ENCODE measurements around the gene MMP14. TPM values are rescaled to one million over a fixed set of nuclear protein-coding genes. Genes with fewer than 3 reads are reported as not detected.

The MMP14 gene
- total RNA-seq, 3 donors from 2014 or later: 84.4 to 361 (median 136) TPM

- intact Hi-C loops (cut with DNase I; ENCODE audit: low total_unique reads): no loop called here
- H3K27me3 ChIP-seq: no peaks in the 10 kb centered on the region
- no peaks in the 10 kb centered on the region for H3K9me3 ChIP-seq
- no peaks in the 10 kb centered on the region for H3K36me3 ChIP-seq
- TF ChIP-seq POLR2A (IDR thresholded peaks at IDR 0.05): no peak
- TF ChIP-seq, protein P1, sequence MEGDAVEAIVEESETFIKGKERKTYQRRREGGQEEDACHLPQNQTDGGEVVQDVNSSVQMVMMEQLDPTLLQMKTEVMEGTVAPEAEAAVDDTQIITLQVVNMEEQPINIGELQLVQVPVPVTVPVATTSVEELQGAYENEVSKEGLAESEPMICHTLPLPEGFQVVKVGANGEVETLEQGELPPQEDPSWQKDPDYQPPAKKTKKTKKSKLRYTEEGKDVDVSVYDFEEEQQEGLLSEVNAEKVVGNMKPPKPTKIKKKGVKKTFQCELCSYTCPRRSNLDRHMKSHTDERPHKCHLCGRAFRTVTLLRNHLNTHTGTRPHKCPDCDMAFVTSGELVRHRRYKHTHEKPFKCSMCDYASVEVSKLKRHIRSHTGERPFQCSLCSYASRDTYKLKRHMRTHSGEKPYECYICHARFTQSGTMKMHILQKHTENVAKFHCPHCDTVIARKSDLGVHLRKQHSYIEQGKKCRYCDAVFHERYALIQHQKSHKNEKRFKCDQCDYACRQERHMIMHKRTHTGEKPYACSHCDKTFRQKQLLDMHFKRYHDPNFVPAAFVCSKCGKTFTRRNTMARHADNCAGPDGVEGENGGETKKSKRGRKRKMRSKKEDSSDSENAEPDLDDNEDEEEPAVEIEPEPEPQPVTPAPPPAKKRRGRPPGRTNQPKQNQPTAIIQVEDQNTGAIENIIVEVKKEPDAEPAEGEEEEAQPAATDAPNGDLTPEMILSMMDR (IDR thresholded peaks at IDR 0.05): no peak
- TF ChIP-seq POLR2AphosphoS5 (IDR thresholded peaks at IDR 0.05): no peak
- no peak overlapping the region for H3K27ac ChIP-seq
- DNase-seq (ENCODE audit: low spot score in 2 of 2): no peak
- H3K4me1 ChIP-seq: peaks cover 0 to 14% of the 10 kb centered on the region in 2 donors
- H3K4me3 ChIP-seq: no peak overlapping the region
Measured at GRCh38 chr14:22884076-22884737, 47.8 kb downstream of the MMP14 start.

- no peak for TF ChIP-seq POLR2A (IDR thresholded peaks at IDR 0.05)
- TF ChIP-seq, protein P1 (IDR thresholded peaks at IDR 0.05): no peak
- TF ChIP-seq POLR2AphosphoS5 (IDR thresholded peaks at IDR 0.05): no peak
- intact Hi-C loops (cut with DNase I; ENCODE audit: low total_unique reads): no loop called here
- no peak for DNase-seq (ENCODE audit: low spot score in 2 of 2)
- Histone ChIP-seq H3K36me3 (no peaks in the 10 kb centered on the region), H3K27ac (no peak overlapping the region), H3K4me3 (no peak overlapping the region), H3K27me3 (no peaks in the 10 kb centered on the region), H3K9me3 (no peaks in the 10 kb centered on the region), H3K4me1 (peaks cover 0 to 14% of the 10 kb centered on the region in 2 donors)
Measured at GRCh38 chr14:22884738-22885523, 48.5 kb downstream of the MMP14 start.

GRCh38 chr14:22885975-22886374 lies 49.6 kb downstream of the MMP14 start:
- Histone ChIP-seq H3K27ac (peak overlapping the region; percentile 89 to 91), H3K4me1 (peaks cover 0 to 14% of the 10 kb centered on the region in 2 donors), H3K4me3 (peak overlapping the region; percentile 46 to 74 (median 69)), H3K9me3 (no peaks in the 10 kb centered on the region), H3K27me3 (no peaks in the 10 kb centered on the region), H3K36me3 (no peaks in the 10 kb centered on the region)
- TF ChIP-seq POLR2AphosphoS5 (IDR thresholded peaks at IDR 0.05) (no peak), POLR2A (IDR thresholded peaks at IDR 0.05) (no peak)
- TF ChIP-seq, protein P1 (IDR thresholded peaks at IDR 0.05): no peak
- no peak for DNase-seq (ENCODE audit: low spot score in 2 of 2)
- intact Hi-C loops (cut with DNase I; ENCODE audit: low total_unique reads): no loop called here

GRCh38 chr14:22886500-22887259 lies 50.3 kb downstream of the MMP14 start:
- peaks cover 0 to 14% of the 10 kb centered on the region in 2 donors for H3K4me1 ChIP-seq
- intact Hi-C loops (cut with DNase I; ENCODE audit: low total_unique reads): no loop called here
- H3K4me3 ChIP-seq: peak overlapping the region; percentile 46 to 74 (median 69)
- H3K9me3 ChIP-seq: no peaks in the 10 kb centered on the region
- no peaks in the 10 kb centered on the region for H3K27me3 ChIP-seq
- H3K27ac ChIP-seq: peak overlapping the region; percentile 89 to 91
- DNase-seq (ENCODE audit: low spot score in 2 of 2): peak; percentile 73 to 82
- no peak for TF ChIP-seq POLR2AphosphoS5 (IDR thresholded peaks at IDR 0.05)
- TF ChIP-seq, protein P1 (IDR thresholded peaks at IDR 0.05): peak in 2 of 3 donors; percentile 20 to 31
- TF ChIP-seq POLR2A (IDR thresholded peaks at IDR 0.05): peak; percentile 25
- H3K36me3 ChIP-seq: no peaks in the 10 kb centered on the region
